ENCODE results near the gene AP3B2.

Gene AP3B2, protein sequence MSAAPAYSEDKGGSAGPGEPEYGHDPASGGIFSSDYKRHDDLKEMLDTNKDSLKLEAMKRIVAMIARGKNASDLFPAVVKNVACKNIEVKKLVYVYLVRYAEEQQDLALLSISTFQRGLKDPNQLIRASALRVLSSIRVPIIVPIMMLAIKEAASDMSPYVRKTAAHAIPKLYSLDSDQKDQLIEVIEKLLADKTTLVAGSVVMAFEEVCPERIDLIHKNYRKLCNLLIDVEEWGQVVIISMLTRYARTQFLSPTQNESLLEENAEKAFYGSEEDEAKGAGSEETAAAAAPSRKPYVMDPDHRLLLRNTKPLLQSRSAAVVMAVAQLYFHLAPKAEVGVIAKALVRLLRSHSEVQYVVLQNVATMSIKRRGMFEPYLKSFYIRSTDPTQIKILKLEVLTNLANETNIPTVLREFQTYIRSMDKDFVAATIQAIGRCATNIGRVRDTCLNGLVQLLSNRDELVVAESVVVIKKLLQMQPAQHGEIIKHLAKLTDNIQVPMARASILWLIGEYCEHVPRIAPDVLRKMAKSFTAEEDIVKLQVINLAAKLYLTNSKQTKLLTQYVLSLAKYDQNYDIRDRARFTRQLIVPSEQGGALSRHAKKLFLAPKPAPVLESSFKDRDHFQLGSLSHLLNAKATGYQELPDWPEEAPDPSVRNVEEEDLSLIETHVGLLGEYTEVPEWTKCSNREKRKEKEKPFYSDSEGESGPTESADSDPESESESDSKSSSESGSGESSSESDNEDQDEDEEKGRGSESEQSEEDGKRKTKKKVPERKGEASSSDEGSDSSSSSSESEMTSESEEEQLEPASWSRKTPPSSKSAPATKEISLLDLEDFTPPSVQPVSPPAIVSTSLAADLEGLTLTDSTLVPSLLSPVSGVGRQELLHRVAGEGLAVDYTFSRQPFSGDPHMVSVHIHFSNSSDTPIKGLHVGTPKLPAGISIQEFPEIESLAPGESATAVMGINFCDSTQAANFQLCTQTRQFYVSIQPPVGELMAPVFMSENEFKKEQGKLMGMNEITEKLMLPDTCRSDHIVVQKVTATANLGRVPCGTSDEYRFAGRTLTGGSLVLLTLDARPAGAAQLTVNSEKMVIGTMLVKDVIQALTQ

DNA sequence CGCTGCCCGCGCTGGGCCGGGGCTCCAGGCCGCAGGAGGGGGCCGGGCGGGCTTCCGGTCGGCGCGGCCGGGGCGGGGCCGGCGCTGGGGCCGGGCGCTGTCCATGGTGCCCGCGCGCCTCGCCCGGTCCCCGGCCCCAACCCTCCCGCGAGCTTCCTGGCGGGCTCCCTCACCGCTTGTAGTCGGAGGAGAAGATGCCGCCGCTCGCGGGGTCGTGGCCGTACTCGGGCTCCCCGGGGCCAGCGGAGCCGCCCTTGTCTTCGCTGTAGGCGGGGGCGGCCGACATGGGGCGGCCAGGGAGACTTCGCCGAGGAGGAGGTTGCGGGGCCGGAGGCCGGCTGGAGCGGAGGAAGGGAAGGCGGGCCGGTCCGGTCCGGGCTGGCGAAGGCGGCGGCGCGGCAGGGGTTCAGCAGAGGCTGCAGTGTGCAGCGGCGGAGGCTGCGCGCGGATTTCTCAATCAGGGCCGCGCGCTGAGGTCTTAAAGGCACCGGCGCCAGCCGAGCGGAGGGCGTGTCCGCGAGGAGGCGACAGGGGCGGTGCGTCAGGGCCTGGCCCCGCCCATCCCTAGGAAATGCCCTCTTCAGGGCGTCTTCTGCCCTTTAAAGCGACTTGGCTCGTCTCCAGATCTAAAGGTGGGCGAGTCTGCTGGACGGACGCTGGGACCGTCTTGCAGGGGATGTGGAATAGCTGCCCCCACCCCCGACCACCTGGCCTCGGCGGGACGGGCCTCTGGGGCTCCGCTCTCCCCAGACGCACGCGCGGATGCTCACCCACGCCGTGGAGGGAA lies at the start of gene AP3B2:
Gene AP3B2 (minus strand): TSS at position 455 of the 787 bp plus-strand sequence. CDS start 169 bp downstream, at position 286.
- H3K27me3 Mint-ChIP-seq (ENCODE audit: low read depth), result peaks cover 5% of the 10 kb centered on the region
- H3K4me3 Mint-ChIP-seq, result peak within 1 kb of the TSS; percentile 45
- DNase-seq (ENCODE audit: low spot score), result peak; percentile 66
- H3K36me3 Mint-ChIP-seq (ENCODE audit: low read depth), result no peaks in the 10 kb centered on the region
- no peaks in the 10 kb centered on the region for H3K4me1 Mint-ChIP-seq (ENCODE audit: low read depth)
- no peak within 1 kb of the TSS for H3K27ac Mint-ChIP-seq
- H3K9me3 Mint-ChIP-seq, result no peaks in the 10 kb centered on the region

DNA sequence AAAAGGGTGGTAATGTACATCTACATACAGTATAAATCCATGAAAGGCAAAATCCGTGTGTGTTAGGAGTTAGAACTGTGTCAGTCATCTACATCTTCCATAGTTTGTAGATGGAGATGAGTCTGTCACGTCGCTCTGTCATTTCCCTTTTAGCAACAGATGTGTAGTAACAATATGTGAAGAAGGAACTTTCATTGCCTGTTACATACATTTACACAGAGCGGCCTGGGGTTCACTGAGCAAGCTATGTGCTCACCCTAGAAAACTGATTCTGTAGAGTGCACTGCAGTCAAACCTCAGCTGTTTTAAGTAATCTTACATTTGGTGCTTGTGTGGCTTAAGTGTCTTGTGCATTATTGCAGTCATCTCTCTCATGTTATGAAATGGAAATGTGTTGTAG lies 41.6 kb upstream of the AP3B2 start:
- no peaks in the 10 kb centered on the region for H3K9me3 Mint-ChIP-seq
- H3K36me3 Mint-ChIP-seq (ENCODE audit: low read depth), result peaks cover 44% of the 10 kb centered on the region
- H3K27me3 Mint-ChIP-seq (ENCODE audit: low read depth), result no peaks in the 10 kb centered on the region
- H3K4me3 Mint-ChIP-seq, result peak overlapping the region; percentile 98
- peaks cover 38% of the 10 kb centered on the region for H3K4me1 Mint-ChIP-seq (ENCODE audit: low read depth)
- H3K27ac Mint-ChIP-seq, result peak overlapping the region; percentile 97
- no peak for DNase-seq (ENCODE audit: low spot score)

DNA sequence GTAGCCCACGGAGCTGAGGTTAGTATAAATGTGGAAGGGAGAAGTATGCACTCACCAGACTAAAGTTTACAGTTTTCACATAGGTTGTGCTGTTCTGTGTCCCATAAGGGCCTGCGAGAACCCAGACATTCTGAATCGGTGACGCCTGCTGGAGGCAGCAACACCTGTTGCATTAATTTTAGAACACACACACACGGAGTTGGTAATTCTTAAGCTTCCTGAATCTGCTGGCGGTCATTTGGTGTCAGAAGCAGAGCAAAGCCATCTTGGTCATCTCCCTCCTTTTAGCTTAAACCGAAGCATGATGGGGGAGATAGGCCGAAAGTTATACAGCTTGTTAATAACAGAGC lies 41.1 kb upstream of the AP3B2 start:
- DNase-seq (ENCODE audit: low spot score), result no peak
- no peaks in the 10 kb centered on the region for H3K9me3 Mint-ChIP-seq
- H3K27me3 Mint-ChIP-seq (ENCODE audit: low read depth), result no peaks in the 10 kb centered on the region
- H3K4me3 Mint-ChIP-seq, result peak overlapping the region; percentile 98
- peaks cover 34% of the 10 kb centered on the region for H3K4me1 Mint-ChIP-seq (ENCODE audit: low read depth)
- H3K36me3 Mint-ChIP-seq (ENCODE audit: low read depth), result peaks cover 39% of the 10 kb centered on the region
- H3K27ac Mint-ChIP-seq, result peak overlapping the region; percentile 97

DNA sequence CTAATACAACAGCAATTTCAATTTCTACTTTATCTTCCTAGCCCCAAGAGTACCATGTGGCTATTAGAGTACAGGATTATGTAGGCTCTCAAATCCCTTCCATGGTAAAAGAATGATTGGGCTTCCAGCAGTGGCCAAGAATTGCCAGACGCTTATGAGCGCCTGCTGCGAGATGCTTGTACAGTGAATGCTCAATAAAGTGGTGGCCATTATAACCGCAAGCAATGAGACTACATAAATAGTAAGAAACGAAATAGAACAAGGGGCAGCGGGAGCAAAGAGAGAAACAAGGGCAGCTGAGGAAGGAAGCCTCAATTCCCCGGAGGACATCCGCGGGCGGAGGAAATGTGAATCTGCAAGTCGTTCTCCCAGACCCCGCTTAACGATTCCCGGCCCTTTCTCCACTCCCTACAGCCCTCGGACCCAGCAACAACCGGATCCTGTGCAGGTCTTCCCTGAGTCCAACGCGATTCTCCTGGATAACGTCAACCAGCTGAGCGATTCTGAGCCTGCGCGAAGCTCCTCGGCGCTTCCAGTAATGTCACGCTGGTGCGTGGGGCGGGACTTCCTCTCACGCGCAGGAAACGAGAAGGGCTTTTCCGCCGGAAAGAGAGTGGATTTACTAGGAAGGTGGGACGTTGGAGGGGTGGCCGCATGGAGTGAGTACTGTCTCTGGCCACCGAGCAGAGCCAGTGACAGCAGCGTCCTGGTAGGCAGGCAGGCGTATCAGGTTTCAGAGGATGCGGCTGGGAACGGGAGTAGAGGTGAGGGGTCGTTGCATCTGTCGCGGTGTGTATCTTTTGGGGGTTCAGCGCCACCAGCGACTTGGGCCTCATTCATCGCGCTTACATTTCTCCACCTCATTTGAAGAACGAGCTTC lies 40.5 kb upstream of the AP3B2 start:
- H3K27me3 Mint-ChIP-seq (ENCODE audit: low read depth), result no peaks in the 10 kb centered on the region
- H3K9me3 Mint-ChIP-seq, result no peaks in the 10 kb centered on the region
- H3K4me3 Mint-ChIP-seq, result peak overlapping the region; percentile 98
- H3K27ac Mint-ChIP-seq, result peak overlapping the region; percentile 97
- H3K4me1 Mint-ChIP-seq (ENCODE audit: low read depth), result peaks cover 34% of the 10 kb centered on the region
- DNase-seq (ENCODE audit: low spot score), result peak; percentile 87
- peaks cover 34% of the 10 kb centered on the region for H3K36me3 Mint-ChIP-seq (ENCODE audit: low read depth)

DNA sequence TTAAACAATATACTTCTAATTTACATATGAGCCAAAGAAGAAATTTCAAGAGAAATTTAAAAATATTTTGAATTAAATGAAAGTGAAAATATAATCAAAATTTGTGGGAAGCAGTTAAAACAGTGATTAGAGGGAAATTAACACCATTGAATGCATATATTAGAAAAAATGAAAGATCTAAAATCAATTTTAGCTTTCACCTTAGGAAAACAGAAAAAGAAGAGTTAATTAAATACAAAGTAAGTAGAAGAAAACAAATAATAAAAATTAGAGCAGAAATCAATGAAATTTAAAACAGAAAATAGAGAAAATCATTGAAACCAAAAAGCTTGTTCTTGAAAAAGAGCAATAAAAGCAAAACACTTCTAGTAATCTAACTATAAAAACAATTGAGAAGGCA lies 38.6 kb upstream of the AP3B2 start:
- no peaks in the 10 kb centered on the region for H3K9me3 Mint-ChIP-seq
- H3K4me3 Mint-ChIP-seq, result no peak overlapping the region
- H3K4me1 Mint-ChIP-seq (ENCODE audit: low read depth), result peaks cover 29% of the 10 kb centered on the region
- no peaks in the 10 kb centered on the region for H3K27me3 Mint-ChIP-seq (ENCODE audit: low read depth)
- H3K36me3 Mint-ChIP-seq (ENCODE audit: low read depth), result peaks cover 23% of the 10 kb centered on the region
- DNase-seq (ENCODE audit: low spot score), result no peak
- no peak overlapping the region for H3K27ac Mint-ChIP-seq

DNA sequence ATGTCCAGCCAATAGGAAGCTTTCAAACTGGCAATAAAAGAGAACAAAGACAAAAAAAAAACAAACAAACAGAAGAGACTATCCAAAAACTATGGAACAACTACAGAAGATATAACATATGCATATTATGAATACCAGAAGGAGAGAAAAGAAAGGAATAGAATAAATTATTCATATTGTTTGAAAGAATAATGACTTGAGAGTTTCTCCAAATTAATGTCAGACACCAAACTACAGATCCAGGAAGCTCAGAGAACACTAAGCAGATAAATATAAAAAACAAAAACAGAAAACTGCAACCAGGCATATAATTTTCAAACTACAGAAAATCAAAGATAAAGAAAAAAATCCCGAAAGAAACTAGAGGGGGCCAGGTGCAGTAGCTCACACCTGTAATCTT lies 34.1 kb upstream of the AP3B2 start:
- H3K4me1 Mint-ChIP-seq (ENCODE audit: low read depth), result peaks cover 6% of the 10 kb centered on the region
- no peak overlapping the region for H3K4me3 Mint-ChIP-seq
- DNase-seq (ENCODE audit: low spot score), result no peak
- no peaks in the 10 kb centered on the region for H3K36me3 Mint-ChIP-seq (ENCODE audit: low read depth)
- H3K27ac Mint-ChIP-seq, result no peak overlapping the region
- no peaks in the 10 kb centered on the region for H3K9me3 Mint-ChIP-seq
- no peaks in the 10 kb centered on the region for H3K27me3 Mint-ChIP-seq (ENCODE audit: low read depth)

DNA sequence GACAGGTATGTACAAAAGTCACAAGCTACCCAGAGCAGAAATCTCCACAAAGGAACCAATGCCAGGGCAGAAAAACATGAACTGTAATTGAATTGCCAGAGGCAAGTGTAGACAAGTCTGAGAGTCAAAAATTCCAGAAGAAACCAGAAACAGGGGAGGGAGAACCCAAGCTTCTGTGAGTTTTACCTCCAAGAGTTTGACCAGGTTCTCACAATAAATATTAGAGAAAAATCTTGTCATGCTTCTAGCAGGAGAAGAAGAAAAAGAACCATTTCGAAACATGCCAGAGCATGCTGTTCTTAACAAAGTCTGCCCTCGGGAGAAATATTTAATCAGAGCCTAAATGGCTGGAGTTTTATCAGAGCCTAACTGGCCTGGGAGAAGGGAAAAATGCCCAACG lies 32.5 kb upstream of the AP3B2 start:
- H3K27me3 Mint-ChIP-seq (ENCODE audit: low read depth), result no peaks in the 10 kb centered on the region
- no peaks in the 10 kb centered on the region for H3K36me3 Mint-ChIP-seq (ENCODE audit: low read depth)
- no peaks in the 10 kb centered on the region for H3K4me1 Mint-ChIP-seq (ENCODE audit: low read depth)
- no peak overlapping the region for H3K27ac Mint-ChIP-seq
- H3K9me3 Mint-ChIP-seq, result no peaks in the 10 kb centered on the region
- no peak overlapping the region for H3K4me3 Mint-ChIP-seq
- DNase-seq (ENCODE audit: low spot score), result no peak

DNA sequence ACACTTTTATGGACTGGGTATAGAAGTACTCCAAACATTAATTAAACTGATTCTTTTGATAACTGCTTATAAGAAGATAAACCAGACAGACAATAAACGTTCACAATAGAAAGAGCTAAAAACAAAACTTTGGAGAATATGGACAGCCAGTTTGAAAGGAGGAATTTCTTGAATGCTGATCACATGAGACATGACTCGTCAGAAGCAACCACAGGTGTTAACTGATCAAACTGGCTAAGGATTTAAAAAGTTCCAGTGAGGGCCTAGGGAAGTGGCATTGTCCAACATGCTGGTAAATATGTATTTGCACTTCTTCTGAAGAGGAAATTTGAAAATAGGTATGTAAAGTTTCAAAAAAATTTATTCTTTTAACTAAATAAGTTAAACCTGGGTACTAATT lies 29.4 kb upstream of the AP3B2 start:
- Mint-ChIP-seq H3K27me3 (ENCODE audit: low read depth) (no peaks in the 10 kb centered on the region), H3K4me3 (no peak overlapping the region)

DNA sequence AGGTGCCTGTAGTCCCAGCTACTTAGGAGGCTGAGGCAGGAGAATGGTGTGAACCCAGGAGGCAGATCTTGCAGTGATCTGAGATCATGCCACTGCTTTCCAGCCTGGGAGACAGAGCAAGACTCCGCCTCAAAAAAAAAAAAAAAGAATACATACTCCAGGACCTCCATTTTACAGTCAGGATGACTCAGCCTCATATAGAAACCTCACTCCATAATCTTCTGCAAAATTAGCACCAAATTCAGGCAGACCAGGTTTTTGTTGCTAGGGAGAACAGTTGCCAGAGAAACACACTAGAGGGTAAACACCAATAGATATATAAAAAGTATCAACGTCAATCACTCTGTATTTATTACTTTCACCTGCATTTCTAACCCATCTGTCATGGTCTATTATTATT lies 28.3 kb upstream of the AP3B2 start:
- H3K4me3 Mint-ChIP-seq, result no peak overlapping the region
- no peaks in the 10 kb centered on the region for H3K9me3 Mint-ChIP-seq
- H3K4me1 Mint-ChIP-seq (ENCODE audit: low read depth), result no peaks in the 10 kb centered on the region
- H3K27ac Mint-ChIP-seq, result no peak overlapping the region
- DNase-seq (ENCODE audit: low spot score), result no peak
- H3K36me3 Mint-ChIP-seq (ENCODE audit: low read depth), result no peaks in the 10 kb centered on the region
- no peaks in the 10 kb centered on the region for H3K27me3 Mint-ChIP-seq (ENCODE audit: low read depth)

More for the DNA sequence above, 29.4 kb upstream of the AP3B2 start:
- Mint-ChIP-seq H3K27ac (no peak overlapping the region), H3K36me3 (ENCODE audit: low read depth) (no peaks in the 10 kb centered on the region), H3K4me1 (ENCODE audit: low read depth) (no peaks in the 10 kb centered on the region), H3K9me3 (no peaks in the 10 kb centered on the region)
- DNase-seq (ENCODE audit: low spot score), result no peak

DNA sequence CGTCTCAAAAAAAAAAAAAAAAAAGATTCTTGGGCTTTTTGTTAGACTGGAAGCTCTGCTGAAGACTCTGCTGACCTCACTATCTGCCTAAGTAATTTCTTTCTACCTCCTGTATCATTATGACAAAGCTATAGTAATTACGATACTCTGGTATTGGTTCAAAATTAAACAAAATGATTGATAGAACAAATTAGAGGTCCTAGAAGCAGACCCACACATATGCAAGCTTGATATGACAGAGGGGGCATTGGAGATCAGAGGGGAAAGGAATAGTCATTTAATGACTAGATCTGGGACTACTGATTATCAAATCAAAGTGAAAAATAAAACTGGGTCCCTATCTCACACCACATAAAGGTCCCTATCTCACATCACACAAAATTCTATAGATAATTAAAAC lies 21.9 kb upstream of the AP3B2 start:
- no peak overlapping the region for H3K27ac Mint-ChIP-seq
- no peaks in the 10 kb centered on the region for H3K27me3 Mint-ChIP-seq (ENCODE audit: low read depth)
- DNase-seq (ENCODE audit: low spot score), result no peak
- no peaks in the 10 kb centered on the region for H3K36me3 Mint-ChIP-seq (ENCODE audit: low read depth)
- no peaks in the 10 kb centered on the region for H3K9me3 Mint-ChIP-seq
- H3K4me3 Mint-ChIP-seq, result no peak overlapping the region
- no peaks in the 10 kb centered on the region for H3K4me1 Mint-ChIP-seq (ENCODE audit: low read depth)

DNA sequence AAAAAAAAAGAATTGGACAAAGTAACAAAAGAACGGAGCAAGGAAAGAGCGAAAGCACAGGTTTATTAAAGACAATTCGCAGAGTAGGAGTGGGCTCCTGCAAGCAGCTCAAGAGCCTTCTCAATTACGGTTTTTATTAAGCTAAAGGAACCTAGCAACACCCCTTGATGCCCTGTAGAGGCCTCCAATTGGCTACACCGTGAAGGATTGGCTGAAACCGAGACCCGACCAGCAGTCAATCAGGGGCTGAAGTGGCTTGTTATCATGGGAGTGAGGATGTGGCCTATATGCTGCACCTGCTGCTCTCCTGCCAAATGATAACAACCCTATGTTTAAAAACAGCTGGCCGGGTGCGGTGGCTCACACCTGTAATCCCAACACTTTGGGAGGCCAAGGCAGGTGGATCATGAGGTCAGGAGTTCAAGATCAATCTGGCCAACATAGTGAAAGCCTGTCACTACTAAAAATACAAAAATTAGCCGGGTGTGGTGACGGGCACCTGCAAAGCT lies 20.4 kb upstream of the AP3B2 start:
- DNase-seq (ENCODE audit: low spot score), result no peak
- Mint-ChIP-seq H3K27ac (no peak overlapping the region), H3K9me3 (no peaks in the 10 kb centered on the region), H3K36me3 (ENCODE audit: low read depth) (no peaks in the 10 kb centered on the region), H3K27me3 (ENCODE audit: low read depth) (no peaks in the 10 kb centered on the region), H3K4me1 (ENCODE audit: low read depth) (no peaks in the 10 kb centered on the region), H3K4me3 (no peak overlapping the region)

DNA sequence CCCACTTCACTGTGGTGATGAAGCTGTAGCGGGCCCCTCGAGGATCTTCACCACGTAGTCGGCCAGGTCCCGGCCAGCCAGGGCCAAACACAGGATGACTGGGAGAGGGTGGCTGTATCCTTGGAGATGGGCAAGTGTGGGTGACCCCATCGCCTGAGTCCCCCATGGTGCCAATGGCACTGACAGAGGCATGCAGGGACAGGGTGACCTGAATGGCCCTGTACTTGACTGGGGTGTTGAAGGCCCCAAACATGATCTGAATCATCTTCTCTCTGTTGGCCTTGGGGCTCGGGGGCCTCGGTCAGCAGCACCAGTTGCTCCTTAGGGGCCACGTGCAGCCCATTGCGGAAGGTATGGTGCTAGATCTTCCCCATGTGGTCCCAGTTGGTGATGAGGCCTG lies 17.1 kb upstream of the AP3B2 start:
- no peak for DNase-seq (ENCODE audit: low spot score)
- no peaks in the 10 kb centered on the region for H3K9me3 Mint-ChIP-seq
- H3K27me3 Mint-ChIP-seq (ENCODE audit: low read depth), result no peaks in the 10 kb centered on the region
- H3K27ac Mint-ChIP-seq, result no peak overlapping the region
- H3K4me3 Mint-ChIP-seq, result no peak overlapping the region
- H3K4me1 Mint-ChIP-seq (ENCODE audit: low read depth), result no peaks in the 10 kb centered on the region
- no peaks in the 10 kb centered on the region for H3K36me3 Mint-ChIP-seq (ENCODE audit: low read depth)

DNA sequence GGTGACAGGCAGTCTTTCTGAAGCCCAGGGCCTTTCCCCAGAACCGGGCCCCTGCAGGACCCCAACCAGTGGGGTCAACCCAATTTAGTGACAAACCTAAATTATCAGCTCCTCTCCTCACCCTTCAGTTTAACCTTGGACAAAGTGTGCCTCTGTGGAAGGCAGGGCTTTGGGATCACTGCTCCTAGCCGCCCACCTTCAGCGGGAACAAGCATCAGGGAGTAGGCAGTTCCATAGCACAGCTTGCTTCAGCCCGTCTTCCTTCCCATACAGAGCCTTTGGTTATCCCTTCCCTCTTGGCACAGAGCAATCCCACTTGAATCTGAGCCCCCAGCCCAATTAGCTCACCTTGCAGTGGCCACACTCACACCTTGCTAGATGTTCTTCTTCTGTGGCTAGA lies 5.3 kb upstream of the AP3B2 start:
- no peaks in the 10 kb centered on the region for H3K4me1 Mint-ChIP-seq (ENCODE audit: low read depth)
- H3K4me3 Mint-ChIP-seq, result no peak overlapping the region
- H3K36me3 Mint-ChIP-seq (ENCODE audit: low read depth), result no peaks in the 10 kb centered on the region
- H3K27ac Mint-ChIP-seq, result no peak overlapping the region
- peaks cover 9% of the 10 kb centered on the region for H3K27me3 Mint-ChIP-seq (ENCODE audit: low read depth)
- no peak for DNase-seq (ENCODE audit: low spot score)
- H3K9me3 Mint-ChIP-seq, result no peaks in the 10 kb centered on the region

All from T-helper 2 cell treated with Interferon-gamma antibody and Interleukin-4, amounts not matched to agents 5 μg/mL and 100 μg/mL, for 36 hours (primary cell).